CD1c-positive myeloid dendritic cell (primary cell): ENCODE results near the gene WDR35.
"Not testable (repeated sequence)": the region's sequence is repeated elsewhere in the genome, so short reads cannot be mapped to it uniquely, and the experiment has no call there.

Experiments used
- DNase-seq: peaks from one replicate; pipeline ENCODE4 v3.0.0-alpha.2; 2016; ENCODE audit errors: extremely low spot score

Gene WDR35

DNA sequence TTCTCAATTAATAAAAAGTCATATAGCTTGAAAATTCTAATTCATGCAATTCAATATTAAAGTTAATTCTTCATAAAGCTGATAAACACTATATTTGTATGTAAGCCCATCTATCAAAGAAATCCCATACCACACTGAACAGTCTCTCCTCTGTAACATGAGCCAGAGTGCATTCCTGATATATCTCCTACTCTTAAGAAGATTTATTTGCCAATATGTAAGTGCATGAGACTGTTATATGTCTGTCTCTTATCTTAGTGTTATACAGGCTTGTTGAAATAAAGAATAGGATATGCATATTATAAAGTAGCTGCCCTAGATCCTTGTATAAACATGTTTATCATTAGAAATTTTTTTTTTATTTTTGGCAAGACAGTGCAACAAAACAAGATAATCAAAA, 47.7 kb downstream of the WDR35 start:
- DNase-seq = no peak

GRCh38 chr2:19937004-19937403, 52.9 kb downstream of the WDR35 start:
- DNase-seq = no peak

GRCh38 chr2:19936203-19936602, 53.7 kb downstream of the WDR35 start:
- no peak for DNase-seq

DNA sequence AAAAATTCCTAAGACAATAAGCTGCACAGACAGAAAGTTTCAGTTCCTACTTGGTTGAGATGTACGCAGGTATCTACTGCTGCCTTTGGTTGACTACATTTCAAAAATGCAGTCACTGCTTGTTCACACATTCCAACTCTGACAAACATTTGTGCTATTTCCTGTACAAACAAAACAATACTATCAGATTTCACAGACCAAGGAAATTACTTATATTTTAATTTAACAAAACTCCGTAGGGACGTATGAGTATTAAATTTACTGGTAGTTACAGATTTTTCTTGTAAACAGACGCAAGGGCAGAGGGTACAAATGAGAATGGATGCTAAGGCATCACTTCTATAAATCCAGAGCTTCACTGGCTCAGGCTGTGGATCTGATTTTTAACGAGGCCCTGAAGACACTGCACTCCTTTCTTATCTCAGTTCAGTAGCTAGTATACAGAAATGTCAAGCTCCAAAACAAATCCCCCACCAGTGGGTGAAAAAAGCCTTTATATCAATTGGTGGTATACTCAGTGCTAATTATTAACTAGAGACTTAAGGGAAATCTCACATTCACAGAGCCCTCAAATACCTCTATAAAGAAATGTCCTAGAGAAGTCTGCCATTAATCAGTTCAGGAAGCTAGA, 56.4 kb downstream of the WDR35 start:
- DNase-seq = no peak

DNA sequence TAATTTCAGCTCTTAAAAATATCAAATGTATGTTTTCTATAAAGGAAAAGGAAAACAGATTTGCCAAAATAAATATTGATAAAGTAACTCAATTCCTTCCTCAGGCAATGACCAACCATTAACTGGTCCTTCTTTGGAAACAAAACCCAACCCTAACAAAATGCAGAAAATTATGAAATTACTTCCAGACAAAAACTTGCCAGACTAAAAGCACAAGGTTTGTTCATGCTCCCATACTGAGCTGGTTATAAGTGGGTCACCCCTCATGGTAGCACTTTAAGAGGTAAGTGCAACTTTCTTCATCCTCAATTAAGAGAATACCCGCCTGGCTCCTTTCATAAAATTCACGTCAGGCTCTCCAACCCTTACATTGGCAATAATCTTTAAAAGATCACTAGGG, 57.0 kb downstream of the WDR35 start:
- DNase-seq = no peak

DNA sequence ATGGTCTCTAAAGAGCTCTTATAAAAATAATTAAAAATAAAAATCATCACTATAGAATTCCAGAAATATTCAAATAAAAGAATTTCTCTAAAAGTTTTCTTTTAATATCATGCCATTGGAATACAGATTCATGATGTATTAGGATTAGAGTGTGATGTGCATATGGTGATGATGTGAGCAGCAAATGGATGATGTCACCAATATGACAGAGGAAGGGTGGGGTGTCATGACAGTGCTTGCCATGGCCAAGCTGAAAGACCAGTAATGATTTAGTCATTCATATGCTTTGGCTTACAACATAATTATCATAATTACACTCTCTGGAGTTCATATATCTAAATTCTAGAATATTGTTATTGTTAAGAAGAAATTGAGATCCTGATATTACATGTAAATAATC, 60.7 kb downstream of the WDR35 start:
- no peak for DNase-seq

DNA sequence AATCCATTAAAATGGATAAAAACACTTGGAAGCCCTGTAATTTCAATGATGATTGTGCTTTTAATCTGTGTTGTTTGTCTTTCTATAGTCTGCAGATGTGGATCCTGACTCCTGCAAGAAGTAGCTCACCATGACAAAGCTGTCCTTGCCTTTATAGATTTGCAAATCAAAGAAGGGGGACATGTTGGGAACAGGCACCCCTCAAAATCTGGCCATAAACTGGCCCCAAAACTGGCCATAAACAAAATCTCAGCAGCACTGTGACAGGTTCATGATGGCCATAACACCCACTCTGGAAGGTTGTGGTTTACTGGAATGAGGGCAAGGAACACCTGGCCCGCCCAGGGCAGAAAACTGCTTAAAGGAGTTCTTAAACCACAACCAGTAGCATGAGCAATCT, 62.1 kb downstream of the WDR35 start:
- DNase-seq = not testable (repeated sequence)

- DNase-seq = not testable (repeated sequence)
These were observed 65.4 kb downstream of the WDR35 start for GRCh38 chr2:19924526-19924925.

DNA sequence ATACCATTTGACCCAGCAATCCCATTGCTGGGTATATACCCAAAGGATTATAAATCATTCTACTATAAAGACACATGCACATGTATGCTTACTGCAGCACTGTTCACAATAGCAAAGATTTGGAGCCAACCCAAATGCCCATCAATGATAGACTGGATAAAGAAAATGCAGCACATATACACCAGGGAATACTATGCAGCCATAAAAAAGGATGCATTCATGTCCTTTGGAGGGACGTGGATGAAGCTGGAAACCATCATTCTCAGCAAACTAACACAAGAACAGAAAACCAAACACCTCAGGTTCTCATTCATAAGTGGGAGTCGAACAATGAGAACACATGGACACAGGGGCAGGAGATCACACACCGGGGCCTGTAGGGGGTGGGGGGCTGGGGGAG, 67.7 kb downstream of the WDR35 start:
- DNase-seq = not testable (repeated sequence)

DNA sequence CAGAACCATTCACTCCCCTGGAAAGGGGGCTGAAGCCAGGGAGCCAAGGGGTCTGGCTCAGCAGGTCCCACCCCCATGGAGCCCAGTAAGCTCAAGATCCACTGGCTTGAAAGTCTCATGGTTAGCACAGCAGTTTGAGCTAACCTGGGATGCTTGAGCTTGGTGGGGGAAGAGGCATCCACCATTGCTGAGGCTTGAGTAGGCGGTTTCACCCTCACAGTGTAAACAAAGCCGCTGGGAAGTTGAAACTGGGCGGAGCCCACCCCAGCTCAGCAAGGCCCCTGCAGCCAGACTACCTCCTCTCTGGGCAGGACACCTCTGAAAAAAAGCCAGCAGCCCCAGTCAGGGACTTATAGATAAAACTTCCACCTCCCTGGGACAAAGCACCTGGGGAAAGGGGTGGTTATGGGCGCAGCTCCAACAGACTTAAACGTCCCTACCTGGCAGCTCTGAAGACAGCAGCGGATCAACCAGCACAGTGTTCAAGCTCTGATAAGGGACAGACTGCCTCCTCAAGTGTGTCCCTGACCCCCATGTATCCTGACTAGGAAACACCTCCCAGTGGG, 73.4 kb downstream of the WDR35 start:
- no peak for DNase-seq

DNA sequence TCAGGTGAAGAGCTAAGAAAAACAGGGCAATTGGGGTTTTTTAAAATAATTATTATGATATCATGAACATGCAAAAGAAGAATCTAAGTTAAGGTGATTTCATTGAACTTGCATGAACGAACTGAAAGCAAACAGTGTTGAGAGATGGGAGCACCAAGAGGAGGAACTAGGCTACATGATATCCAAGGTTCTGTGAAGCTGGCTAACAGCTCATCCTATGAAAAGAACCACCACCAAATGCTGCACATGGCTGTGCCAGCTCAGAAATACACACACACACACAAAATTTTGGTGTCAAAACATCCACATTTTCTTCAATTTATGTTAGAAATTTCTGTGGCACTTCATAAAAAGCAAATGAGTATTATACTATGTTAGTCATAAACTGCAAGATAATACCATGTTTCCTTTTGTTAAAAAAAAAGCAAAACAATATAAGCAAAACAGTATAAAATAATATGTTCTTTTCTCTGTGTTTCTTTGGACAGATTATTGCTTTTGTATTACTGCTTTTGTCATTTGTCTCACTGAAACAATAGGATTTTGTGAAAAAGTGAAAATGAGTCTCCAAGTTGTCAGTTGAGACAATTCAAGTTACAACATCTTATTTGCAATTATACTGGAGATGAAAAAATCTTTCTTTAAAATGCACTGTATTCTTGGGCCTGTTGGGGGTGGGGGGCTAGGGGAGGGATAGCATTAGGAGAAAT, 75.5 kb downstream of the WDR35 start:
- no peak for DNase-seq

DNA sequence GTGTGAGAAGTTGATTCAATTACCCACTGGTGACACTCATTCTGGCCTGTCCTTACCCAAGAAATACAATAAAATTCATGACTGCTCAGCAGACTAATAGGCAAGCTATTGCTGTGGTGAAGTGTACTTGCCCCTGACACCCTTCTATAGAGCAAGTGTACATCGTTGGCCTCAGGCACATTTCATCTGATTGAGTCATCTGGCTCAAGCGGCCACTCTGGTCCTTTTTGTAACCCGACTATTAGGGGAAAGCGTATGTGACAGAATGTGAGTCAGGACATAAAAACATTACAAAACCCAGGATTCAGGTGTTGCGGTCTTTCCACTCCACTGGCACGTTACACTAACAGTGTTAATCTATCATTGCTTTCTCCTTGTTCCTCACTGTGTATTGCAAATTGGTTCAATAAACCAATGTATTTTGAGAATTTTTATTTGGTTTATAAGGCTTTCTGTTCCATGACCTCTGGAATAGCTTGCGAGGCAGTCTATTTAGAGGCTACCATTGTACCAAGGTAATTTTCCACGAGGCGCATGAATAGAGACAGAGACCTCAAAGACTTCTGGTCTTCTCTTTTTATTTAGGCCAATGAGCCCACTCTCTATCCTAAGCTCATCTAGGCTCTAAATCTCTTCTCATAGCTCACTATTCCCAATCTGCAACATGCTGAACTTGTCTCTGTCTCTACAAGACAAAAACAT, 77.9 kb downstream of the WDR35 start:
- no peak for DNase-seq

DNA sequence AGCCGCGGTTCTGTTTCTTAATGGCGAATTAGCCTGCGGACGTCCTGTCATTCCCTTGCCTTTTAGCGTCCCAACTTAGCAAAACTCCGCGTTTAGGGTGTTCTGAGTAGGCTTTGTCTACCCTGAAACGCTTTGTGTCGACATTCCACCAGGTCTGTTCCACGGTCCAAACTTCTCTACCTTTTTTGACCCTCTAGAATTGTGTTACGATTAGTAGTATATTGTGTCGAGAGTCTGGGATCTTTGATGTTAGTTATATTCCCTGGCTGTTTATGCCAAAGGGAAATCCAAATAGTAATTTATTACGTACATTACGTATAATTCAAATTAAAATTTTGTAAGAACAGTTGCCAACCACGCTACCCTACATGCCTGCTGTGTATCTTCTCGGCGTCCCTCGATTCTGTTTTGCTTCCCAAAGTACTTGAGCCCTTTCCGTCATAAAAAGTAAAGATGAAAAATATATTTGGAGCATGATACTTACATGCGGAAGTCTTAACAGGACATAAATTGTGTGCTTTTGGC, 87.6 kb downstream of the WDR35 start:
- DNase-seq = no peak

- DNase-seq = peak; percentile 96
These were observed 88.3 kb downstream of the WDR35 start, which contains the start of gene TTC32 for GRCh38 chr2:19901442-19902215. TSS of gene TTC32 (minus strand) at chr2:19901983. CDS start at chr2:19901854, 129 bp downstream.

DNA sequence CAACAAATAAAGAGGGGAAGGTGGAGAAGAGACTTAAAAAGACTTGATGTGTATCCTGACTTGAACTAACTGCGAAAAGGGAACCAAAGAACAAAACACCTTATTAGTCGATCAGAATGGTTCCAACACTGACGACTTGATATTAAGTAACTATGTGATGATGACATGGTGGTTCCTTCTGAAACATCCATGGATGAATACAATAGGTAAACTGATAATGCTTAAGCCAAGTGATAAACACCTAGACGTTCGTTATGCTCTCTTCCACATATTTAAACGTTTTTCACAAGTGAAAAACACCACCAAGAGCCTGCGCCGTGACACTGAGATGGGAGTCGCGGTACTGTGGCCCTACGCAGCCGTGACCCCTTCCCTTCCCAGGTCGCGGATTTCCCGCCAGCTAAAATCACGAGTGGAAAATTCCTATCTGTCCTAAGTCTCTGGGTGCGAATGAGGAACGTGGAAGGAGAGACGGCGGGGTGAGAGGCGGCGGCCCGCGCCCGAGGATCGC, 88.9 kb downstream of the WDR35 start:
- DNase-seq = peak; percentile 53

DNA sequence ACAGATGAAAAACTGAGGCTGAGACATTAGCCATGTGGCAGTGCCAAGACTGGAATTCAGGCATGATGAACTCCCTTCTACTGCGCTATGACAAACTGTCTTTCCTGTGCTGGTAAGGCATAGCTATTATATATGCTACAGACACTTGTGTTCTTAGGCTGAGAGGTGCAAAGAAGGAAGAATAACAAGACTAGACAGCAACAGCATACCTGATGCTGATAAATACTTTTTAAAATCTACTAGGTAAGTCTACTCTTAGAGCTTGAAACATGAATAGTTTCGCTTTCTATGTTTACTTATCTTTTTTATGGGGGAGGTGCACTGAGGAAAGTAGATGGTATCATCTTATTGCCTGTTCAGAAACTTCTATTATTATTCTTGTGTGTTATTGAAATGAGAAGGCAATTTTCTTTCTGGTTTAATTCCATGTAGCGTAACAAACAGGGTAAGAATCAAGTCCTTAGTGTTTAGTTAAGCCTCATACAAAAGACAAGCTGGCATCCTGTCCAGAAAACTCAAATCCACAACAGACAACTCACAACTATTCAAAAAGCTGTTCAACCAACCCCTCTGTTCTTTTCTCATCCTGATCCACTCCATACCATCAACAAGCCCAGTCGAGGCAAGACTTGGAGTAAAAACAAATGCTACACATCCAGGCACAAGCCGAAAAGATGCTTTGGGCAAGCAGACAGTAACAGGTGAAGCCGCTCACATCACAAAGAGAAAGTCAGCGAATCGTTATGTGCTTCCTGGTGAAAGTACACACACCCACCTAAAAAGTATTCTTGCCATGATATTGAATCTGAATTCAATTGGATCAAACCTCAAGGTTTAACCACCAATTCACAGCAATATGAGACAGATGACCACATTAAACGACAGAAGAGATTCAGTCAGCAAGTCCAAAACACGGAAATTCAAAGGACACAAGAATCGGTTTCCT, 89.6 kb downstream of the WDR35 start:
- DNase-seq = no peak

- no peak for DNase-seq
These were observed 91.1 kb downstream of the WDR35 start for GRCh38 chr2:19898592-19899329.

DNA sequence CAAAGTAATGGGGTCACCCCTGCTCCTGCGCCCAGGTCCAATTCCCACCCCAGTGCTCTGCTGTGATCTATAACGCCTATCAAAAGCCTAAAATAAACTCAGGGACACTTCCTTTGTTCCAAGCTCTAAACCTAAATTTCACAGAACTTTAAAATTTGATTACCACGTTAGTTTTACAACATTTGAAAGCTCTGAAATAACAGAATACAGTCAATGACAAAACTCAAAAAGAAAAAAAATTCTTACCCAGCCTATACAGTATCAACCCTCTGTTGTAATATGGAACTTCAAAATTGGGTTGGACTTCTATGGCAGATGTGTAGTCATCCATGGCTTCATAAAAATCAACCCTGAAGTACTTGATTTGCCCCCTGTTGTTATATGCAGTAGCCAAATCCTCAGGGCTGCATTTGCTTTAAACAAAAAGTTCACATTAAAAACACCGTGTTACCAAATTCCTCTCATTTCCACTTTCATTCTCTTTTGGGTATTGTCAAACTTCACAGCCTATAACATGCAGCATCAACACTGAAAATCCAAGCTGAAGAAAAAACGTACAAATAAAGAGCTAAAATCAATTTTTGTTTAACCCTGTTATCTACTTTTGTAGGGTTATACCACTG, 92.2 kb downstream of the WDR35 start:
- no peak for DNase-seq

DNA sequence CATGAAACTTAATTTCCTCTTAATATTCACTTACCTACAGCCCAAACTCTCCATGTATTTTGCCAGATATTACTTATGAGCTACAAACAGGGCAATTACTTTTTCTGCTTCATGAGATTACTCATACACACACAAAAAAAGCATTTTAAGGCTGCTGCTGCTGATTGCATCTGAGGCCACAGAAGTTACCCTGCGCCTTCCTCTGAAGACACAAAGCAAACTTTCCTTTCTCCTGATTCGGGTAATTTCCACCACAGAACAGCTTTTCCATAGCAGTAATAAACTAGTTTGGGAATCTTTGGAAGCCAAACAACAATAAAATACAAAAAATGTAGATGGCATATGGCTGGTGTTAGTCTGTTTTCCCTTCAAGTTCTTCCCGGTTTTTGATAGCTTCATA, 94.4 kb downstream of the WDR35 start:
- DNase-seq = no peak
